Stomach (tissue), 4 donors: Measurements from ENCODE around the gene GPR25.

Experiments used
- CTCF ChIP-seq, 7 experiments: fragments of 450-650 bp in 4 of 7; fragments of 200-600 bp in 3 of 7; sonication (generic) in 3 of 7; IDR thresholded peaks; one replicate each; pipeline ENCODE4 v1.5.1; 2016 to 2019; ENCODE audit warnings: antibody characterized with exemption in 7 of 7, control low read depth in 2 of 7, mild to moderate bottlenecking in 1 of 7
- POLR2A ChIP-seq, 4 donors: fragments of 450-650 bp; IDR thresholded peaks; one replicate each; pipeline ENCODE4 v1.6.1; 2016; ENCODE audit warnings: antibody characterized with exemption in 4 of 4, control low read depth in 2 of 4, mild to moderate bottlenecking in 1 of 4, moderate library complexity in 1 of 4
- POLR2AphosphoS5 ChIP-seq, 3 donors: sonication (generic); formaldehyde crosslinking; IDR thresholded peaks; one replicate each; pipeline ENCODE4 v1.6.1; 2016; ENCODE audit warnings: antibody characterized with exemption in 3 of 3

DNA sequence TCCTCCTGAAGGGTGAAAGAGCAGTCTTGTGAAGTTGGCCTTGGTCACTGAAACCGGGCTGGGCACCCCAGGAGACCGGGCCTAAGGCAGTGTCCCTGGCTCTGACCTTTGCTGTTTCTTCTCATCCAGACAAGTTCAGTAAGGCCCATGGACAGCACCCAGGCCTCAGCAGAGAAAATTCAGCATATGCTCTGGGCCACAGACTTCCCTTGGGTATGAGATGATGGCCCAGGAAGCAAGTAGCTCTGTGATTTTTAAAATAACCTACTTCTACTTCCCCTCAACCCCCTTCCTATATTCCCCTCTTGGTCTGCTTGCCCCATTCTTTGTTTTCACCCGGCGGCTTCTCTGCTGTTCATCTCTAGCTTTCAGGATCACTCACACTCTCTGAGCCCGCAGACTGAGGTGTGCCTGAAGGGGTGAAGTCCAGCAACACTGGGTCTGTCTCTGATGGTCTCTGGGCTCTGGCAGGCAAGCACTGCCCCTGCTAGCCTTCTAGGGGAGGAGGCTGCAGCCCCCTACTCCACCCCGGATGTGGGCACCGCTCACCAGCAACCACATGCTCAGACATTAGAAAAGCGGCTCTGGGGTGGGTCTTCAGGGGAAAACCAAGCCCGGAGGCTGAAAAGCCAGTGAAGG is 2.9 kb upstream of the GPR25 start:
- TF ChIP-seq CTCF (IDR thresholded peaks at IDR 0.05) (no peak), POLR2AphosphoS5 (IDR thresholded peaks at IDR 0.05) (no peak), POLR2A (IDR thresholded peaks at IDR 0.05) (no peak)
